SK-N-SH (cell line): ENCODE measurements around the gene LSM7. TPM values are rescaled to one million over a fixed set of nuclear protein-coding genes. Genes with fewer than 3 reads are reported as not detected.

Experiments used
- CTCF ChIA-PET: fragments of 300-600, 350-600 bp; formaldehyde crosslinking; extraction: SDS; loops from one replicate; lab custom pipeline; 2021; lab: Yijun Ruan, JAX
- POLR2A ChIA-PET: fragments of 350-600 bp; sonication (Branson Sonifier 250); formaldehyde crosslinking; extraction: SDS; loops from one replicate; lab custom pipeline; 2020; ENCODE audit warnings: antibody characterized with exemption, inconsistent platforms; lab: Yijun Ruan, JAX
- DNase-seq: peaks from one replicate; pipeline ENCODE4 v3.0.0; 2012
- H2AFZ ChIP-seq: fragments of 200-600 bp; sonication (generic); 2 replicates; pipeline ENCODE4 v1.8.1; 2016; ENCODE audit warnings: antibody characterized with exemption, mild to moderate bottlenecking, low read depth
- H3F3A ChIP-seq: fragments of 200-600 bp; sonication (generic); replicated peaks from 2 replicates; pipeline ENCODE3; 2016; ENCODE audit warnings: antibody characterized with exemption, mild to moderate bottlenecking; ENCODE audit not compliant: insufficient read depth
- H3K27ac ChIP-seq, 2 experiments: fragments of 200-500 bp in 1 of 2; fragments of 200-600 bp in 1 of 2; sonication (Bioruptor generic) in 1 of 2; sonication (generic), shearing (Covaris generic) in 1 of 2; 2 replicates each; pipeline versions ENCODE4 v1.5.1 to v1.6.1; 2014 to 2016; ENCODE audit warnings: low read depth in 2 of 2, inconsistent platforms in 1 of 2, low read length in 1 of 2, mild to moderate bottlenecking in 1 of 2, mixed read lengths in 1 of 2
- H3K27me3 ChIP-seq: fragments of 200-600 bp; sonication (generic), shearing (Covaris generic); 2 replicates; pipeline ENCODE4 v1.6.1; 2016; ENCODE audit warnings: mixed run types; ENCODE audit not compliant: insufficient read depth
- H3K36me3 ChIP-seq, 2 experiments: fragments of 200-500 bp in 1 of 2; fragments of 200-600 bp in 1 of 2; sonication (Bioruptor generic) in 1 of 2; sonication (generic) in 1 of 2; replicated peaks in 1 of 2; 2 replicates each; pipeline versions ENCODE3 to v1.5.1; 2014 to 2016; ENCODE audit warnings: low read length in 1 of 2, mild to moderate bottlenecking in 1 of 2; ENCODE audit not compliant: insufficient read depth in 2 of 2, control insufficient read depth in 1 of 2
- H3K4me1 ChIP-seq, 2 experiments: fragments of 200-500 bp in 1 of 2; fragments of 200-600 bp in 1 of 2; sonication (Bioruptor generic) in 1 of 2; sonication (generic), shearing (Covaris generic) in 1 of 2; 2 replicates each; pipeline versions ENCODE4 v1.5.1 to v1.6.1; 2014 to 2016; ENCODE audit warnings: low read depth in 1 of 2, low read length in 1 of 2, mixed run types in 1 of 2; ENCODE audit not compliant: insufficient read depth in 2 of 2, control insufficient read depth in 1 of 2
- H3K4me2 ChIP-seq: fragments of 200-600 bp; sonication (generic), shearing (Covaris generic); 2 replicates; pipeline ENCODE4 v1.6.1; 2017; ENCODE audit warnings: mixed run types
- H3K4me3 ChIP-seq, 2 experiments: fragments of 200-500 bp in 1 of 2; fragments of 200-600 bp in 1 of 2; sonication (Bioruptor generic) in 1 of 2; sonication (generic), shearing (Covaris generic) in 1 of 2; 2 replicates each; pipeline versions ENCODE4 v1.5.1 to v1.8.1; 2014 to 2016; ENCODE audit warnings: low read depth in 2 of 2, inconsistent platforms in 1 of 2, low read length in 1 of 2, mild to moderate bottlenecking in 1 of 2, mixed read lengths in 1 of 2, moderate library complexity in 1 of 2
- H3K79me2 ChIP-seq: fragments of 200-600 bp; sonication (generic); 2 replicates; pipeline ENCODE4 v1.8.1; 2017; ENCODE audit warnings: mild to moderate bottlenecking; ENCODE audit not compliant: insufficient read depth
- H3K9ac ChIP-seq: fragments of 200-600 bp; sonication (generic); 2 replicates; pipeline ENCODE4 v1.6.1; 2017; ENCODE audit warnings: mixed run types
- H3K9me2 ChIP-seq: fragments of 200-600 bp; sonication (generic); 2 replicates; pipeline ENCODE4 v1.6.1; 2017; ENCODE audit warnings: mixed run types
- H3K9me3 ChIP-seq: fragments of 200-600 bp; sonication (generic); 2 replicates; pipeline ENCODE4 v1.6.1; 2017; ENCODE audit warnings: mixed run types, mild to moderate bottlenecking, moderate library complexity
- H4K20me1 ChIP-seq: fragments of 200-600 bp; sonication (generic); 2 replicates; pipeline ENCODE4 v1.6.1; 2017; ENCODE audit warnings: mild to moderate bottlenecking, mixed run types; ENCODE audit not compliant: insufficient read depth
- FOXM1 ChIP-seq: IDR thresholded peaks from 2 replicates; pipeline ENCODE4 v1.4.0; 2012; ENCODE audit warnings: low read depth, mild to moderate bottlenecking
- GATA2 ChIP-seq: sonication (generic); formaldehyde crosslinking; IDR thresholded peaks from 2 replicates; pipeline ENCODE4 v1.5.0; 2020; ENCODE audit warnings: mild to moderate bottlenecking, missing genetic modification reagents
- MEF2A ChIP-seq: IDR thresholded peaks from 2 replicates; pipeline ENCODE4 v1.4.0; 2012; ENCODE audit warnings: low read depth, borderline replicate concordance
- MXI1 ChIP-seq: IDR thresholded peaks from 2 replicates; pipeline ENCODE4 v1.6.1; 2012; ENCODE audit warnings: mild to moderate bottlenecking, low read depth, low read length, improper control_type of control experiment
- RAD21 ChIP-seq: IDR thresholded peaks from 2 replicates; pipeline ENCODE4 v1.6.1; 2012; ENCODE audit warnings: mild to moderate bottlenecking, low read length
- RFX5 ChIP-seq: IDR thresholded peaks from 2 replicates; pipeline ENCODE4 v1.6.1; 2012; ENCODE audit warnings: mild to moderate bottlenecking, improper control_type of control experiment, low read length
- SMC3 ChIP-seq: IDR thresholded peaks from 2 replicates; pipeline ENCODE4 v1.6.1; 2012; ENCODE audit warnings: low read depth, low read length, improper control_type of control experiment
- TCF12 ChIP-seq: IDR thresholded peaks from 2 replicates; pipeline ENCODE4 v1.4.0; 2012
- WGBS: methylation state at CpG from one replicate; pipeline ENCODE4 v1.1.6; 2017; ENCODE audit warnings: low lambda C conversion rate; 5-methylcytosine and 5-hydroxymethylcytosine counted together
- polyA plus RNA-seq, 3 experiments: library from polyadenylated mRNA; depleted of rRNA; stranded (reverse); fragments of >200 nt; gene quantifications; 2 replicates each; pipeline ENCODE4 v1.2.3, GENCODE V29; 2012
- TF ChIP-seq, protein P1 (sequence below): IDR thresholded peaks from 2 replicates; pipeline ENCODE4 v1.6.1; 2012; ENCODE audit warnings: mild to moderate bottlenecking, low read depth, low read length, moderate library complexity
- TF ChIP-seq, protein P2 (sequence below): IDR thresholded peaks from 2 replicates; pipeline ENCODE4 v1.4.0; 2012; ENCODE audit warnings: low read depth
- TF ChIP-seq, protein P3 (sequence below): fragments of 150-350 bp; IDR thresholded peaks from 2 replicates; pipeline ENCODE4 v1.6.1; 2016; ENCODE audit warnings: mild to moderate bottlenecking, low read depth, low read length
- TF ChIP-seq, protein P4 (sequence below): IDR thresholded peaks from 2 replicates; pipeline ENCODE4; 2012
- TF ChIP-seq, protein P5 (sequence below): fragments of 150-350 bp; IDR thresholded peaks from 2 replicates; pipeline ENCODE4 v1.6.1; 2017; ENCODE audit warnings: antibody characterized with exemption, low read length, low read depth, borderline replicate concordance
- TF ChIP-seq, protein P6 (sequence below): fragments of 200-600 bp; sonication (generic); IDR thresholded peaks from 2 replicates; pipeline ENCODE4 v1.6.1; 2017; ENCODE audit warnings: antibody characterized with exemption, mild to moderate bottlenecking, moderate library complexity

LSM7 gene
- polyA plus RNA-seq, 1 of the 3 experiments (the other 2 are of a cell fraction) = 1,193 TPM

DNA sequence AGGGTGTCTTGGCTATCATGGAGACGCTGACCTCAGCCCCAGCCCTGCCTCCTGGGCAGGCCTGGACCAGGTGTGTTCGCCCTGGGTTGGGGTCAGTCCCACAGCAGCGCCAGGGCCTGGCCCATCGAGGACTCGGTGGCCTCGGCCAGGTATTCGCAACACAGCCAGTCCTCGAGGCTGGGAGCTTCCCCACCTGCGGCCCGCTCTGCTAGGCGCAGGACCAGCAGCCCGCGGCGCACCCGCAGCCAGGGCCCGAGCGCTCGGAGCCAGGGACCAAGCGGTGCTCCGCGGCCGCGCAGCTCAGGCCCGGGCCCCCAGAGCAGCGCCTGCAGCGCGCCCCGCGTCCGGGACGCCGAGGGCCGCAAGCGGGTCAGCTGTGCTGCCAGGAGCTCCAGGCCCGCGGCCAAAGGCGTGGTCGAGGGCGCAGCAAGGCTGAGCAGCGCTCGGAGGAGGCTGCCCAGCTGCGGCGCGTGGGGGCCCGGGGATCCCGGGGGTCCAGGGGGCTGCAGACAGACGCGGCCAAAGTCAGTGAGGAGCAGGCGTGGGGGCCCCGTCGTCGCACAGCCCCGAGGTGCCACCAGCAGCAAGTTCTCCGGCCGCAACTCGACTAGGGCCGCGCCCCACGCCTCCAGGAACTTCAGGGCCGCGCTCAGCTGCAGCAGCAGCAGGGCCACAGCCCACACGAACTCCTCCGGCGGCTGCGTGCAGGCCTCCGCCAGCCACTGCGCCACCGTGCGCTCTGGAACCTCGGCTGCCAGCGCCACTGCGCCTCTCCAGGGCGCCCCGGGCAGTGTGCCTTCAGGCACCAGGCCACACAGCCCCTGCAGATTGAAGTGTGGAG is 52.6 kb downstream of the LSM7 start:
- no peaks in the 10 kb centered on the region for H3K9me2 ChIP-seq
- ChIA-PET CTCF (interaction anchor here (0.7 to 11.9 kb wide), 18 partner anchors 9 to 127 kb away, joined by 3 to 284 read pairs (median 6); partner anchors contain the start of genes LINGO3, LSM7, PLEKHJ1 and SF3A2), POLR2A (interaction anchor here (1.0 to 1.9 kb wide), 4 partner anchors 13 to 41 kb away, joined by 3 to 6 read pairs (median 4); no protein-coding TSS in a partner anchor)
- TF ChIP-seq MXI1 (no peak), RAD21 (no peak), RFX5 (no peak), FOXM1 (no peak), TCF12 (no peak), SMC3 (no peak), GATA2 (CRISPR knock-in tag) (no peak), MEF2A (no peak)
- TF ChIP-seq, protein P1, sequence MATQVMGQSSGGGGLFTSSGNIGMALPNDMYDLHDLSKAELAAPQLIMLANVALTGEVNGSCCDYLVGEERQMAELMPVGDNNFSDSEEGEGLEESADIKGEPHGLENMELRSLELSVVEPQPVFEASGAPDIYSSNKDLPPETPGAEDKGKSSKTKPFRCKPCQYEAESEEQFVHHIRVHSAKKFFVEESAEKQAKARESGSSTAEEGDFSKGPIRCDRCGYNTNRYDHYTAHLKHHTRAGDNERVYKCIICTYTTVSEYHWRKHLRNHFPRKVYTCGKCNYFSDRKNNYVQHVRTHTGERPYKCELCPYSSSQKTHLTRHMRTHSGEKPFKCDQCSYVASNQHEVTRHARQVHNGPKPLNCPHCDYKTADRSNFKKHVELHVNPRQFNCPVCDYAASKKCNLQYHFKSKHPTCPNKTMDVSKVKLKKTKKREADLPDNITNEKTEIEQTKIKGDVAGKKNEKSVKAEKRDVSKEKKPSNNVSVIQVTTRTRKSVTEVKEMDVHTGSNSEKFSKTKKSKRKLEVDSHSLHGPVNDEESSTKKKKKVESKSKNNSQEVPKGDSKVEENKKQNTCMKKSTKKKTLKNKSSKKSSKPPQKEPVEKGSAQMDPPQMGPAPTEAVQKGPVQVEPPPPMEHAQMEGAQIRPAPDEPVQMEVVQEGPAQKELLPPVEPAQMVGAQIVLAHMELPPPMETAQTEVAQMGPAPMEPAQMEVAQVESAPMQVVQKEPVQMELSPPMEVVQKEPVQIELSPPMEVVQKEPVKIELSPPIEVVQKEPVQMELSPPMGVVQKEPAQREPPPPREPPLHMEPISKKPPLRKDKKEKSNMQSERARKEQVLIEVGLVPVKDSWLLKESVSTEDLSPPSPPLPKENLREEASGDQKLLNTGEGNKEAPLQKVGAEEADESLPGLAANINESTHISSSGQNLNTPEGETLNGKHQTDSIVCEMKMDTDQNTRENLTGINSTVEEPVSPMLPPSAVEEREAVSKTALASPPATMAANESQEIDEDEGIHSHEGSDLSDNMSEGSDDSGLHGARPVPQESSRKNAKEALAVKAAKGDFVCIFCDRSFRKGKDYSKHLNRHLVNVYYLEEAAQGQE = no peak
- TF ChIP-seq, protein P2, sequence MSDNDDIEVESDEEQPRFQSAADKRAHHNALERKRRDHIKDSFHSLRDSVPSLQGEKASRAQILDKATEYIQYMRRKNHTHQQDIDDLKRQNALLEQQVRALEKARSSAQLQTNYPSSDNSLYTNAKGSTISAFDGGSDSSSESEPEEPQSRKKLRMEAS = no peak
- TF ChIP-seq, protein P3, sequence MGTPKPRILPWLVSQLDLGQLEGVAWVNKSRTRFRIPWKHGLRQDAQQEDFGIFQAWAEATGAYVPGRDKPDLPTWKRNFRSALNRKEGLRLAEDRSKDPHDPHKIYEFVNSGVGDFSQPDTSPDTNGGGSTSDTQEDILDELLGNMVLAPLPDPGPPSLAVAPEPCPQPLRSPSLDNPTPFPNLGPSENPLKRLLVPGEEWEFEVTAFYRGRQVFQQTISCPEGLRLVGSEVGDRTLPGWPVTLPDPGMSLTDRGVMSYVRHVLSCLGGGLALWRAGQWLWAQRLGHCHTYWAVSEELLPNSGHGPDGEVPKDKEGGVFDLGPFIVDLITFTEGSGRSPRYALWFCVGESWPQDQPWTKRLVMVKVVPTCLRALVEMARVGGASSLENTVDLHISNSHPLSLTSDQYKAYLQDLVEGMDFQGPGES = no peak
- TF ChIP-seq, protein P4, sequence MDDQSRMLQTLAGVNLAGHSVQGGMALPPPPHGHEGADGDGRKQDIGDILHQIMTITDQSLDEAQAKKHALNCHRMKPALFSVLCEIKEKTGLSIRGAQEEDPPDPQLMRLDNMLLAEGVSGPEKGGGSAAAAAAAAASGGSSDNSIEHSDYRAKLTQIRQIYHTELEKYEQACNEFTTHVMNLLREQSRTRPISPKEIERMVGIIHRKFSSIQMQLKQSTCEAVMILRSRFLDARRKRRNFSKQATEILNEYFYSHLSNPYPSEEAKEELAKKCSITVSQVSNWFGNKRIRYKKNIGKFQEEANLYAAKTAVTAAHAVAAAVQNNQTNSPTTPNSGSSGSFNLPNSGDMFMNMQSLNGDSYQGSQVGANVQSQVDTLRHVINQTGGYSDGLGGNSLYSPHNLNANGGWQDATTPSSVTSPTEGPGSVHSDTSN = no peak
- TF ChIP-seq, protein P5, sequence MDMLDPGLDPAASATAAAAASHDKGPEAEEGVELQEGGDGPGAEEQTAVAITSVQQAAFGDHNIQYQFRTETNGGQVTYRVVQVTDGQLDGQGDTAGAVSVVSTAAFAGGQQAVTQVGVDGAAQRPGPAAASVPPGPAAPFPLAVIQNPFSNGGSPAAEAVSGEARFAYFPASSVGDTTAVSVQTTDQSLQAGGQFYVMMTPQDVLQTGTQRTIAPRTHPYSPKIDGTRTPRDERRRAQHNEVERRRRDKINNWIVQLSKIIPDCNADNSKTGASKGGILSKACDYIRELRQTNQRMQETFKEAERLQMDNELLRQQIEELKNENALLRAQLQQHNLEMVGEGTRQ = no peak
- TF ChIP-seq, protein P6, sequence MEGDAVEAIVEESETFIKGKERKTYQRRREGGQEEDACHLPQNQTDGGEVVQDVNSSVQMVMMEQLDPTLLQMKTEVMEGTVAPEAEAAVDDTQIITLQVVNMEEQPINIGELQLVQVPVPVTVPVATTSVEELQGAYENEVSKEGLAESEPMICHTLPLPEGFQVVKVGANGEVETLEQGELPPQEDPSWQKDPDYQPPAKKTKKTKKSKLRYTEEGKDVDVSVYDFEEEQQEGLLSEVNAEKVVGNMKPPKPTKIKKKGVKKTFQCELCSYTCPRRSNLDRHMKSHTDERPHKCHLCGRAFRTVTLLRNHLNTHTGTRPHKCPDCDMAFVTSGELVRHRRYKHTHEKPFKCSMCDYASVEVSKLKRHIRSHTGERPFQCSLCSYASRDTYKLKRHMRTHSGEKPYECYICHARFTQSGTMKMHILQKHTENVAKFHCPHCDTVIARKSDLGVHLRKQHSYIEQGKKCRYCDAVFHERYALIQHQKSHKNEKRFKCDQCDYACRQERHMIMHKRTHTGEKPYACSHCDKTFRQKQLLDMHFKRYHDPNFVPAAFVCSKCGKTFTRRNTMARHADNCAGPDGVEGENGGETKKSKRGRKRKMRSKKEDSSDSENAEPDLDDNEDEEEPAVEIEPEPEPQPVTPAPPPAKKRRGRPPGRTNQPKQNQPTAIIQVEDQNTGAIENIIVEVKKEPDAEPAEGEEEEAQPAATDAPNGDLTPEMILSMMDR = no peak
- peak; percentile 26 for DNase-seq
- peaks cover 4 to 28% of the 10 kb centered on the region in 2 experiments; a peak in 1 of 4 replicates for H3K4me1 ChIP-seq
- no peak overlapping the region for H3K9ac ChIP-seq
- peaks cover 49% of the 10 kb centered on the region for H3K79me2 ChIP-seq
- H4K20me1 ChIP-seq = peaks cover 46% of the 10 kb centered on the region
- H3K9me3 ChIP-seq = no peaks in the 10 kb centered on the region
- H2AFZ ChIP-seq = no peak overlapping the region
- H3K4me2 ChIP-seq = no peak overlapping the region
- H3K36me3 ChIP-seq = peaks cover 17 to 26% of the 10 kb centered on the region in 2 experiments
- no peak overlapping the region for H3K4me3 ChIP-seq
- H3K27ac ChIP-seq = no peak overlapping the region; a peak in 1 of 4 replicates
- 100% methylated on average over 3 of the region's 74 CpGs for WGBS
- peaks cover 17% of the 10 kb centered on the region for H3F3A ChIP-seq
- H3K27me3 ChIP-seq = no peaks in the 10 kb centered on the region
